ENCODE data around the gene MAP3K2.

The MAP3K2 gene

DNA sequence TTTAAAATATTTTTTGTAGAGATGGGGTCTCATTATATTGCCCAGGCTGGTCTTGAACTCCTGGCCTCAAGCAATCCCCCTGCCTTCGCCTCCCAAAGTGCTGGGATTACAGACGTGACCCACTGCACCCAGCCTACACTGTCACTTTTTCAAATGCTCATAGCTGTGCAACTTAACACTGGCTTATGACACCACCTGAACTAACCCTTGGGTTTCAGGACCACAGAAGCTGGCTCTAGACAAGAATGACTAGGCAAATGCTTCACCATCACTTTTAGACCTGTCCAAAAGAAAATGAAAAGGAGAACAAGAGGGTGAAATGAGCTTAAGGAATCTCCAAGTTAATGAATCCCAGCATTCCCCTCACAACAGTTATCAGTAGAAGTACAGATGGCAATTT is 107.1 kb downstream of the MAP3K2 start:
- DNase-seq, result no peak

GRCh38 chr2:127279781-127280180 is 108.0 kb downstream of the MAP3K2 start:
- DNase-seq, result no peak

DNA sequence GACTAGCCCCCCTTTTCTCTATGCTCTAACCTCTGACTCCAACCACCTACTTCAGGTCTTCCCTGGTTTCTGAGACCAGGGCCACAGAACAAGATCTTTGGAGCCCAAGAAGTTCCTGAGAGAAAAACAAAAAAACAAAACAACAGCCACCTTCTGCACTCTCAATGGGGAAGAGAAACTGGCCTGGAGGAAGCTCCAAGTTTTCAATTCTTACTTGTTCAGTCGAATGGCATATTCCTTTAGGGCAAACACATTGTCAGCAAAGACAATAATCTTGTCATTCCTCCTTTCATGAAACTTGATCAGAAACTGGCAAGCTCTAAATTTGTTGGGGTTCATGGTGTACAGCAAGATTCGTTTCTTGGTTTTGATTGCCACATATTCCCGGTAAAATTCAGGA is 108.8 kb downstream of the MAP3K2 start:
- no peak for DNase-seq

GRCh38 chr2:127277028-127277427 is 110.7 kb downstream of the MAP3K2 start:
- DNase-seq, result no peak

DNA sequence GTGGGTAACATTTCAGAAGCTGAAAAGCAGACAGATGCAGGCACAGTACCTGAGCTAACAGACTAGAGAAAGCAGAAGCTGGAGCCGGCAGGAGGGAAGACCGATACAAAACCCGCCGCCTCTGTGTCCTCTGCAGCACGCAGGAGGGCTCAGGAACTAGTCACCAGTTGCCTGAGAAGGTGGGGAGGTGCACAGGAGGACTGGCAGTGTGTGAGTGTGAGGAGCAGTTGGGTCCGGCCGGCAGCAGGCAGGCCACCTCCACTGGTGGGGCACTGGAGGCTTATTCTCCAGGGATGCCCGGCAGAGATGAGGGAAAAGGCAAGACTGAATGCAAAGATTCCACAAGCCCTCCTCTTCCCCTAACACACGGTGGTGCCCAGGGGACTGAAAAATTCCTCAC is 112.0 kb downstream of the MAP3K2 start:
- DNase-seq, result no peak

DNA sequence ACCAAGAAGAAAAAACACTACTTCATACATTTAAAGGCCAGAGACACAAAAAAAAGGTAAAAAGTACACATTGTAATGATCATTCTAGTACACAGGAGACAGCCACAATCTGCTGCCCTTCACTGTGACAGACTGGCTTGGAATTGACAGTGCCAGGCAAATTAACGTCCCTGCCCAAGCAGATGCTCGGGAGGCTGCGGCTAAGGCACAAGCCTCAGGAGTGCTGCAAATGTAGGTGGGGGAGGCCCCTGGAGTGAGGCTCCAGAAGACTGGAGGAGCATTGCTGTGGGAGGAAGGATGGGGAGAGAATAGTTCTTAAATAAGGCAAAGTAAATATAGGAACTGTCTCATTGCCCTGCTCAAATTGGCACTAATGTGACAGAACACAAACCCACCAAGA is 112.4 kb downstream of the MAP3K2 start:
- no peak for DNase-seq

GRCh38 chr2:127270663-127271062 is 117.1 kb downstream of the MAP3K2 start:
- no peak for DNase-seq

- no peak for DNase-seq
These were observed 125.9 kb downstream of the MAP3K2 start for GRCh38 chr2:127261804-127262406.

GRCh38 chr2:127259355-127259754 is 128.4 kb downstream of the MAP3K2 start:
- no peak for DNase-seq

- DNase-seq, result no peak
These were observed 130.9 kb downstream of the MAP3K2 start for GRCh38 chr2:127256866-127257265.

DNA sequence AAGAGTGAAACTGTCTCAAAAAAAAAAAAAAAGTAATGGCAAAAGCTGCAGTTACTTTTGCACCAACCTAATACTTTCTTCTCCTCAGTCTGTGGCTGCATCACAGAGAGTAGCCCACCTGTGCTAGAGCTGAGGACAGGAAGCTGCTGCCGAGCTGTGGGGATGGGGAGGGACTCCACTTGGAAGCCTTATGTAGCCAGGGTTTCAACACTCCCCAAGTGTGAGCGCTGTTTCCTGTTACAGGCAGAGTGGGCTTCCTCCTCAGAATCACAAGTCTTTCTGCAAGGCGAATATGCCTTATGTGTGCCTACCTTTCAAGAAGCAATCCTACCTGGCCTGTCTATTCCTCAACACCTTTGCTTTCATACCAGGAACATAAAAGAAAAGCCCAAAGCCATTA is 131.4 kb downstream of the MAP3K2 start:
- no peak for DNase-seq

- no peak for DNase-seq
These were observed 132.1 kb downstream of the MAP3K2 start for GRCh38 chr2:127255721-127256120.

- DNase-seq, result no peak
These were observed 132.6 kb downstream of the MAP3K2 start for GRCh38 chr2:127255146-127255545.

DNA sequence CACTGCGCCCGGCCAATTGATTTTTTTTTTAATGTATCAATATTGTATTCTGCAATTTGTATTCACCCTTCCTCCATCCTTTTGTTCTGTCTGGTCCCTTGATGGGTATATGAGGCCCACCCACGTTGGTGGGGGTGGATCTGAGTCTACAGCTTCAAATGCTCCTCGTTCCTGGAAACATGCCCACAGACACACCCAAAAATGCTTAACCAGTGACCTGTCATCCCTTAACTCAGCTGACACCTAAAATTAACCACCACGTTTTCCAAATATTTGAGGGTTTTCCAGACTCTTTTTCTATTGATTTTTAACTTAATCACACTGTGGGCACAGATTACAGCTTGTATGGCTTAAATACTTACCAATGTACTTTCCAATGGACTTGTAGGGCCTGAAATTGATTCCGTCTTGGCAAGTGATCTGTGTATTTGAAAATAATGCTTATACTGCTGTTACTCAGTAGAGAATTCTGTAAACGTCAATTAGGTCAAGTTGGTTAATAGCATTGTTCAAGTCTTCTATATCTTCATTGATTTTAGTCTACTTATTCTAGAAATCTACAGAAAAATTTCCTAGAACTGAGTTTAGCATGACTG is 133.3 kb downstream of the MAP3K2 start:
- no peak for DNase-seq

All from CD4-positive, alpha-beta T cell treated with Interleukin-12 subunit alpha and Interleukin-12 subunit beta, for 1 hour (primary cell).